Neural cell (in vitro differentiated cells): ENCODE results near the gene MARK3. TPM values are rescaled to one million over a fixed set of nuclear protein-coding genes. Genes with fewer than 3 reads are reported as not detected.

Source experiments
- H2AFZ ChIP-seq: fragments of 200-600, 300-800 bp; sonication (generic), shearing (Covaris generic); 2 replicates; pipeline ENCODE4 v1.6.0; 2014; ENCODE audit warnings: low read depth, mild to moderate bottlenecking, antibody characterized with exemption, low read length, moderate library complexity
- H3F3A ChIP-seq: fragments of 200-600 bp; shearing (Covaris generic); 2 replicates; pipeline ENCODE4 v1.6.1; 2016; ENCODE audit warnings: mild to moderate bottlenecking, moderate library complexity, mixed read lengths, antibody characterized with exemption, low read length; ENCODE audit not compliant: insufficient read depth, poor library complexity, severe bottlenecking
- H3K27ac ChIP-seq: fragments of 200-600, 300-800 bp; sonication (generic), shearing (Covaris generic); 2 replicates; pipeline ENCODE4 v1.5.1; 2014; ENCODE audit warnings: mild to moderate bottlenecking, low read length, moderate library complexity
- H3K27me3 ChIP-seq: fragments of 300-800, 200-600 bp; sonication (generic), shearing (Covaris generic); 2 replicates; pipeline ENCODE4 v1.6.0; 2014; ENCODE audit warnings: mild to moderate bottlenecking, low read depth, low read length, moderate library complexity; ENCODE audit not compliant: insufficient read depth
- H3K36me3 ChIP-seq: fragments of 300-800, 200-600 bp; sonication (generic), shearing (Covaris generic); 2 replicates; pipeline ENCODE4 v1.5.1; 2014; ENCODE audit warnings: mild to moderate bottlenecking, antibody characterized with exemption, low read length, moderate library complexity; ENCODE audit not compliant: insufficient read depth
- H3K4me2 ChIP-seq: fragments of 300-800, 200-600 bp; sonication (generic), shearing (Covaris generic); 2 replicates; pipeline ENCODE4 v1.6.0; 2014; ENCODE audit warnings: mild to moderate bottlenecking, low read length
- H3K4me3 ChIP-seq: fragments of 300-800, 200-600 bp; sonication (generic), shearing (Covaris generic); 2 replicates; pipeline ENCODE4 v1.5.1; 2014; ENCODE audit warnings: mild to moderate bottlenecking, low read length, moderate library complexity
- H3K79me2 ChIP-seq: fragments of 200-600 bp; shearing (Covaris generic); replicated peaks from 2 replicates; pipeline ENCODE4 v1.6.0; 2014; ENCODE audit warnings: mild to moderate bottlenecking, low read length, moderate library complexity; ENCODE audit not compliant: insufficient read depth
- H3K9ac ChIP-seq: fragments of 300-800, 200-600 bp; sonication (generic), shearing (Covaris generic); 2 replicates; pipeline ENCODE4 v1.6.1; 2016; ENCODE audit warnings: mild to moderate bottlenecking, low read length, mixed read lengths
- H3K9me2 ChIP-seq: fragments of 200-600 bp; shearing (Covaris generic); 2 replicates; pipeline ENCODE4 v1.6.1; 2016; ENCODE audit warnings: mild to moderate bottlenecking, low read length, mixed read lengths; ENCODE audit not compliant: insufficient read depth
- H3K9me3 ChIP-seq: fragments of 200-600, 300-800 bp; sonication (generic), shearing (Covaris generic); 2 replicates; pipeline ENCODE4 v1.6.1; 2016; ENCODE audit warnings: mild to moderate bottlenecking, mixed run types, low read length, moderate library complexity, mixed read lengths
- H4K20me1 ChIP-seq: fragments of 200-600 bp; shearing (Covaris generic); 2 replicates; pipeline ENCODE4 v1.6.1; 2016; ENCODE audit warnings: mild to moderate bottlenecking, mixed run types; ENCODE audit not compliant: insufficient read depth
- EP300 ChIP-seq: fragments of 450-650 bp; conservative IDR thresholded peaks from 2 replicates; pipeline ENCODE4 v1.6.1; 2014; ENCODE audit warnings: antibody characterized with exemption, mild to moderate bottlenecking, moderate library complexity; ENCODE audit not compliant: poor library complexity, severe bottlenecking
- EZH2 ChIP-seq: fragments of 200-600, 300-800 bp; shearing (Covaris generic), sonication (generic); IDR thresholded peaks from 2 replicates; pipeline ENCODE4 v1.6.1; 2014; ENCODE audit warnings: antibody characterized with exemption, low read length, borderline replicate concordance, mild to moderate bottlenecking; ENCODE audit not compliant: insufficient read depth, poor library complexity, severe bottlenecking
- MXI1 ChIP-seq: fragments of 450-650 bp; conservative IDR thresholded peaks from 2 replicates; pipeline ENCODE4 v1.6.1; 2014; ENCODE audit warnings: antibody characterized with exemption, mild to moderate bottlenecking; ENCODE audit not compliant: poor library complexity, severe bottlenecking
- POLR2AphosphoS5 ChIP-seq: IDR thresholded peaks from 2 replicates; pipeline ENCODE4 v1.6.1; 2012
- RAD21 ChIP-seq: fragments of 450-650 bp; conservative IDR thresholded peaks from 2 replicates; pipeline ENCODE4 v1.6.1; 2014; ENCODE audit warnings: antibody characterized with exemption, mild to moderate bottlenecking, moderate library complexity
- SMC3 ChIP-seq: fragments of 450-650 bp; conservative IDR thresholded peaks from 2 replicates; pipeline ENCODE4 v1.6.1; 2014; ENCODE audit warnings: antibody characterized with exemption, mild to moderate bottlenecking, moderate library complexity; ENCODE audit not compliant: poor library complexity
- TAF1 ChIP-seq: IDR thresholded peaks from 2 replicates; pipeline ENCODE4 v1.6.1; 2012; ENCODE audit warnings: low read depth
- polyA plus RNA-seq: library from polyadenylated mRNA; depleted of rRNA; stranded (reverse); fragments of >200 nt; gene quantifications from 2 replicates; pipeline ENCODE4 v1.2.3, GENCODE V29; 2014
- TF ChIP-seq, protein P1 (sequence below): IDR thresholded peaks from 2 replicates; pipeline ENCODE4 v1.6.1; 2012; ENCODE audit warnings: borderline replicate concordance
- TF ChIP-seq, protein P2 (sequence below): fragments of 450-650 bp; IDR thresholded peaks from 2 replicates; pipeline ENCODE4 v1.5.1; 2014; ENCODE audit warnings: antibody characterized with exemption, mild to moderate bottlenecking, moderate library complexity; ENCODE audit not compliant: poor library complexity, severe bottlenecking

MARK3 gene
- polyA plus RNA-seq, 1 donor from 2014 or later, result 158 TPM

DNA sequence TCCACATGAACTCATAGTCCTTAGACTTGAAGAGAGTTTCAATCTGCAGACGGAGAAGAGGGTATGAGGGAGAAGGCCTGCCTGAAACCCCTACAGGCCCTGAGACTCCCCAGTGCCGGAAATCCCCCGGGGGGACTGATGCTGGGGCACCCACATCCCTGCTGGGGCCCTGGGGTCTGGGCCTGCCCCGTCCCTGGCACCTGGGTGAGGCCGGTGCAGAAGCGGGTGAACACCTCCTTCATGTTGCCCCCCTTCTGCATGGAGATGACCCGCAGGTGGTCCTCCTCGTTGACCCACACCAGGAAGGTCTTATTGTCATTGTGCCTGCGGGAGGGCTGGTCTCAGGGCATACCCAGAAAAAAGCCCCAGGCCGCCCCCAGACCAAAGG lies 135.0 kb downstream of the MARK3 start:
- Histone ChIP-seq H3K79me2 (peaks cover 16% of the 10 kb centered on the region), H3K4me3 (peak overlapping the region; percentile 91), H3K9ac (peak overlapping the region; percentile 97), H2AFZ (no peak overlapping the region), H3K27ac (peak overlapping the region; percentile 90), H3F3A (no peaks in the 10 kb centered on the region), H3K27me3 (no peaks in the 10 kb centered on the region), H3K9me2 (no peaks in the 10 kb centered on the region), H3K9me3 (no peaks in the 10 kb centered on the region), H4K20me1 (peaks cover 19% of the 10 kb centered on the region), H3K4me2 (peak overlapping the region; percentile 44), H3K36me3 (peaks cover 7% of the 10 kb centered on the region)
- TF ChIP-seq RAD21 (no peak), SMC3 (no peak), EZH2 (no peak), POLR2AphosphoS5 (no peak), TAF1 (no peak), EP300 (no peak), MXI1 (no peak)
- TF ChIP-seq, protein P1, sequence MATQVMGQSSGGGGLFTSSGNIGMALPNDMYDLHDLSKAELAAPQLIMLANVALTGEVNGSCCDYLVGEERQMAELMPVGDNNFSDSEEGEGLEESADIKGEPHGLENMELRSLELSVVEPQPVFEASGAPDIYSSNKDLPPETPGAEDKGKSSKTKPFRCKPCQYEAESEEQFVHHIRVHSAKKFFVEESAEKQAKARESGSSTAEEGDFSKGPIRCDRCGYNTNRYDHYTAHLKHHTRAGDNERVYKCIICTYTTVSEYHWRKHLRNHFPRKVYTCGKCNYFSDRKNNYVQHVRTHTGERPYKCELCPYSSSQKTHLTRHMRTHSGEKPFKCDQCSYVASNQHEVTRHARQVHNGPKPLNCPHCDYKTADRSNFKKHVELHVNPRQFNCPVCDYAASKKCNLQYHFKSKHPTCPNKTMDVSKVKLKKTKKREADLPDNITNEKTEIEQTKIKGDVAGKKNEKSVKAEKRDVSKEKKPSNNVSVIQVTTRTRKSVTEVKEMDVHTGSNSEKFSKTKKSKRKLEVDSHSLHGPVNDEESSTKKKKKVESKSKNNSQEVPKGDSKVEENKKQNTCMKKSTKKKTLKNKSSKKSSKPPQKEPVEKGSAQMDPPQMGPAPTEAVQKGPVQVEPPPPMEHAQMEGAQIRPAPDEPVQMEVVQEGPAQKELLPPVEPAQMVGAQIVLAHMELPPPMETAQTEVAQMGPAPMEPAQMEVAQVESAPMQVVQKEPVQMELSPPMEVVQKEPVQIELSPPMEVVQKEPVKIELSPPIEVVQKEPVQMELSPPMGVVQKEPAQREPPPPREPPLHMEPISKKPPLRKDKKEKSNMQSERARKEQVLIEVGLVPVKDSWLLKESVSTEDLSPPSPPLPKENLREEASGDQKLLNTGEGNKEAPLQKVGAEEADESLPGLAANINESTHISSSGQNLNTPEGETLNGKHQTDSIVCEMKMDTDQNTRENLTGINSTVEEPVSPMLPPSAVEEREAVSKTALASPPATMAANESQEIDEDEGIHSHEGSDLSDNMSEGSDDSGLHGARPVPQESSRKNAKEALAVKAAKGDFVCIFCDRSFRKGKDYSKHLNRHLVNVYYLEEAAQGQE, result no peak
- TF ChIP-seq, protein P2, sequence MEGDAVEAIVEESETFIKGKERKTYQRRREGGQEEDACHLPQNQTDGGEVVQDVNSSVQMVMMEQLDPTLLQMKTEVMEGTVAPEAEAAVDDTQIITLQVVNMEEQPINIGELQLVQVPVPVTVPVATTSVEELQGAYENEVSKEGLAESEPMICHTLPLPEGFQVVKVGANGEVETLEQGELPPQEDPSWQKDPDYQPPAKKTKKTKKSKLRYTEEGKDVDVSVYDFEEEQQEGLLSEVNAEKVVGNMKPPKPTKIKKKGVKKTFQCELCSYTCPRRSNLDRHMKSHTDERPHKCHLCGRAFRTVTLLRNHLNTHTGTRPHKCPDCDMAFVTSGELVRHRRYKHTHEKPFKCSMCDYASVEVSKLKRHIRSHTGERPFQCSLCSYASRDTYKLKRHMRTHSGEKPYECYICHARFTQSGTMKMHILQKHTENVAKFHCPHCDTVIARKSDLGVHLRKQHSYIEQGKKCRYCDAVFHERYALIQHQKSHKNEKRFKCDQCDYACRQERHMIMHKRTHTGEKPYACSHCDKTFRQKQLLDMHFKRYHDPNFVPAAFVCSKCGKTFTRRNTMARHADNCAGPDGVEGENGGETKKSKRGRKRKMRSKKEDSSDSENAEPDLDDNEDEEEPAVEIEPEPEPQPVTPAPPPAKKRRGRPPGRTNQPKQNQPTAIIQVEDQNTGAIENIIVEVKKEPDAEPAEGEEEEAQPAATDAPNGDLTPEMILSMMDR, result no peak

DNA sequence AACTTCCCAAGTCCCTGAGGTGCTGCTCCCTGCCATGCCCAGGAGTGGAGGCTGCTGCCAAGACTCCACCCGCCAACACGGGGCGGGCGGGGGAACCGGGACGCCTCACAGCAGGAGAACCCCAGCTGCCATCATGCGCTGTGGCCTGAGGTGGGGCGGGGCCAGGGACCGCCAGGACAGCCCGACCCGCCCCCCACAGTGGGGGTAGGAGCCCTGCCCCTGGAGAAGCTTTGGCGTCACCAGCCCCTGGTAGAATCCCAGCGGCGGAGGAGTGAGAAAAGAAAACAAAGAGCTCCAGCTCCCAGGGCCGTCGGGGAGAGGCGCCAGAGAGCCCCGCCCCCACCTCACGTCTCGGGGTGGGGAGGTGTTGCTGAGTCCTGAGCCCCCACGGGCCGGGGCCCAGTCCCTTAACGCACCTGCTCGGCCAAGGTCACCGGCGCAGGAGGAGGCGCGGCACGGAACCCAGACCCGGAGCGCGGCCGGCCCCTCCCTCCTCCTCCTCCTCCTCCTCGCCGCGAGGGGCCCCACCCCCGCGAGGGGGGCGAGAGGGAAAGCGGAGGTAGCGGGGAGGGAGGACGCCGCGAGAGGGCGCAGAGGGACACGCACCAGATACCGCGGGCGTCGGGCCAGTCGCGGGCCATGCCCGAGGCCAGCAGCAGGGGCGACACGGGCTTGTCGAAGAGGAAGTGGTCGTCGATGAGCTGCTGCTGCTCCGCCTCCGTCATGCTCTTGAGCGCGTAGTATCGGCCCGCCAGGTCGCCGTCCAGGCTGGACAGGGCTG lies 135.6 kb downstream of the MARK3 start:
- Histone ChIP-seq H3K4me2 (peak overlapping the region; percentile 44), H3K27ac (peak overlapping the region; percentile 90), H4K20me1 (peaks cover 19% of the 10 kb centered on the region), H3K9me2 (no peaks in the 10 kb centered on the region), H3K79me2 (peaks cover 16% of the 10 kb centered on the region), H3K27me3 (no peaks in the 10 kb centered on the region), H3K9ac (peak overlapping the region; percentile 97), H2AFZ (no peak overlapping the region), H3K4me3 (peak overlapping the region; percentile 91), H3K9me3 (no peaks in the 10 kb centered on the region), H3K36me3 (peaks cover 7% of the 10 kb centered on the region), H3F3A (no peaks in the 10 kb centered on the region)
- no peak for TF ChIP-seq EZH2
- no peak for TF ChIP-seq EP300
- TF ChIP-seq SMC3, result peak; percentile 67
- TF ChIP-seq RAD21, result peak; percentile 49
- TF ChIP-seq POLR2AphosphoS5, result no peak
- TF ChIP-seq, protein P1, result peak; percentile 6
- TF ChIP-seq, protein P2, result peak; percentile 75
- TF ChIP-seq MXI1, result peak; percentile 53
- TF ChIP-seq TAF1, result no peak
